Amniotic epithelial cell (primary cell): Measurements from ENCODE around the gene FBXW9.
A peak's percentile ranks its signal among the peaks of the same experiment; 100 is the strongest.
"Not testable (repeated sequence)": the region's sequence is repeated elsewhere in the genome, so short reads cannot be mapped to it uniquely, and the experiment has no call there.

ENCODE experiments used
- DNase-seq: peaks from one replicate; pipeline ENCODE4 v3.0.0-alpha.2; 2010; ENCODE audit warnings: low read depth

FBXW9 gene

GRCh38 chr19:12696366-12697335, at the start of gene FBXW9:
Gene FBXW9, minus strand, starts transcription at chr19:12696631. Its CDS starts 50 bp downstream, at chr19:12696581.
- DNase-seq, result peak; percentile 93

GRCh38 chr19:12745166-12745897, 48.9 kb upstream of the FBXW9 start:
- DNase-seq, result peak; percentile 67

GRCh38 chr19:12737835-12738351, 41.5 kb upstream of the FBXW9 start:
- no peak for DNase-seq

GRCh38 chr19:12736995-12737834, 40.8 kb upstream of the FBXW9 start, which contains the start of gene GET3:
Gene GET3, plus strand, starts transcription at chr19:12737497. Its CDS starts 9 bp downstream, at chr19:12737506.
- peak; percentile 100 for DNase-seq

- DNase-seq, result peak; percentile 64
Measured at GRCh38 chr19:12733369-12734214, 37.2 kb upstream of the FBXW9 start.

GRCh38 chr19:12731337-12731736, 34.9 kb upstream of the FBXW9 start:
- no peak for DNase-seq

GRCh38 chr19:12730064-12730463, 33.6 kb upstream of the FBXW9 start:
- DNase-seq, result no peak

GRCh38 chr19:12727745-12728433, 31.5 kb upstream of the FBXW9 start:
- DNase-seq, result no peak

- DNase-seq, result no peak
Measured at GRCh38 chr19:12726988-12727316, 30.5 kb upstream of the FBXW9 start.

GRCh38 chr19:12725612-12726011, 29.2 kb upstream of the FBXW9 start:
- not testable (repeated sequence) for DNase-seq

GRCh38 chr19:12723641-12724426, 27.4 kb upstream of the FBXW9 start, which contains the start of gene TNPO2:
Gene TNPO2, minus strand, starts transcription at chr19:12723932. Its CDS starts 2,955 bp downstream, at chr19:12720977.
- peak; percentile 57 for DNase-seq

GRCh38 chr19:12723381-12723640, 26.9 kb upstream of the FBXW9 start:
- DNase-seq, result no peak

GRCh38 chr19:12722566-12723380, 26.3 kb upstream of the FBXW9 start:
- DNase-seq, result peak; percentile 99

GRCh38 chr19:12721656-12722565, 25.5 kb upstream of the FBXW9 start:
- DNase-seq, result peak; percentile 64

- no peak for DNase-seq
Measured at GRCh38 chr19:12720851-12721655, 24.6 kb upstream of the FBXW9 start.

GRCh38 chr19:12720296-12720695, 23.9 kb upstream of the FBXW9 start:
- DNase-seq, result no peak

- no peak for DNase-seq
Measured at GRCh38 chr19:12715929-12716328, 19.5 kb upstream of the FBXW9 start.
